Activated CD4-positive, alpha-beta T cell treated with anti-CD3 and anti-CD28 coated beads for 36 hours (primary cell): ENCODE results near the gene ACAA2. TPM values are rescaled to one million over a fixed set of nuclear protein-coding genes. Genes with fewer than 3 reads are reported as not detected.
"Not testable (repeated sequence)": the region's sequence is repeated elsewhere in the genome, so short reads cannot be mapped to it uniquely, and the experiment has no call there.

Source experiments
- ATAC-seq: fragments of 200-7000 bp; cut with Tn5 transposase; one replicate; pipeline ENCODE4 v1.10.0; 2021; ENCODE audit warnings: mild to moderate bottlenecking, moderate library complexity
- CTCF ChIA-PET: fragments of 350-600 bp; sonication (Branson Sonifier 250); formaldehyde crosslinking; loops from one replicate; lab custom pipeline; 2021; ENCODE audit warnings: antibody characterized with exemption; lab: Charles Lee
- POLR2A ChIA-PET: fragments of 350-600 bp; sonication (Branson Sonifier 250); formaldehyde crosslinking; loops from one replicate; lab custom pipeline; 2021; ENCODE audit warnings: antibody characterized with exemption, inconsistent platforms; lab: Charles Lee
- DNase-seq: peaks from one replicate; pipeline ENCODE4 v3.0.0-alpha.2; 2020
- H3K27ac Mint-ChIP-seq: one replicate; pipeline ENCODE4 v1.8.0; 2021; ENCODE audit warnings: mixed read lengths
- H3K27me3 Mint-ChIP-seq: one replicate; pipeline ENCODE4 v1.8.0; 2021; ENCODE audit warnings: mixed read lengths
- H3K36me3 Mint-ChIP-seq: one replicate; pipeline ENCODE4 v1.8.0; 2021; ENCODE audit warnings: low read depth, mixed read lengths
- H3K4me1 Mint-ChIP-seq: one replicate; pipeline ENCODE4 v1.8.0; 2021; ENCODE audit warnings: mixed read lengths
- H3K4me3 Mint-ChIP-seq: one replicate; pipeline ENCODE4 v1.8.0; 2021; ENCODE audit warnings: mild to moderate bottlenecking, moderate library complexity, mixed read lengths
- H3K9me3 Mint-ChIP-seq: one replicate; pipeline ENCODE4 v1.8.0; 2021; ENCODE audit warnings: low read depth, mixed read lengths
- intact Hi-C, 2 experiments: fragments of 100-400 bp; cut with DNase I in 1 of 2; cut with micrococcal nuclease in 1 of 2; formaldehyde crosslinking; loops; one replicate each; pipeline versions ENCODE4 v1.14.2 to v1.15.1; 2022 to 2024; cut with DNase I, micrococcal nuclease
- total RNA-seq, 2 experiments: library from RNA; stranded (reverse); gene quantifications; one replicate each; pipeline ENCODE4 v1.2.3, GENCODE V29; 2021

The ACAA2 gene
- total RNA-seq, 2 experiments from 2014 or later, result 63.4 to 75.2 TPM

DNA sequence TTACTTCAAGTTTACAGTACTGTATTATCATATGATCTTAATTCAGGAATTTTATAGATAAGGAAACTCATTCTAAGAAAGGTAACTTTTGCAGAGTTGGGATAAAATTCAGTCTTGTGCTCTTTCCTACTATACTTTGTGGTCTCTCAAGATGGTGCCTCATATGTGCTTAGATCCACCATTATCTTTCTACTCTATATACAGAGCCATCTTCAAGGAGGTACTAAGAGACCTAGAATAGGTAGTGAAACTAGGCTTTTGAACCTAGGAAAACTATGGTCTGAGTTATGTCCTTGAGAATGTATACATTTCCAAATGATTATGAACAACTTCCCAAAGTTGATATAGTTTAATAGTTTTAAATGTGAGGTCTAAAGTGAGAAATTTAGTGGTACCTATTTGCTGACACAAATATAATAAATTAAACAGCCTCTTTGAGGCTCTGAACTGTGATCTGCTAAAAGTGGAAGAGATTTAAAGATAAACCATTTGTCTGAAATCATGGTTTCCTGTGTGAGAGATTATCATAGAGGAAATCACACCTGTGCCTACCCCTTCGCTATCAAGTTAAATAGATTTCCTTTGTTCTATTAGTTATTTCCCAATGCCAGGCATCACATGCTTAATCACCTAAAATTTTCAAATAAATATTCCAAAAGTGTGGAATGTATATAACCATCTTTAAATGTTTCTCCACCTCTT is 27.2 kb downstream of the ACAA2 start:
- Mint-ChIP-seq H3K4me3 (no peak overlapping the region), H3K4me1 (peaks cover 46% of the 10 kb centered on the region), H3K9me3 (no peaks in the 10 kb centered on the region), H3K27ac (no peak overlapping the region), H3K27me3 (no peaks in the 10 kb centered on the region), H3K36me3 (peaks cover 42% of the 10 kb centered on the region)
- CTCF ChIA-PET, result interaction anchor here (2.8 kb wide), 1 partner anchor 74 kb away, joined by 19 read pairs; no protein-coding TSS in a partner anchor
- no peak for ATAC-seq
- intact Hi-C loops, result loop anchor here in 1 of 2 experiments (10.0 kb wide), 1 partner anchor 1111 kb away; no protein-coding TSS in a partner anchor
- POLR2A ChIA-PET, result no interaction called here
- DNase-seq, result no peak

DNA sequence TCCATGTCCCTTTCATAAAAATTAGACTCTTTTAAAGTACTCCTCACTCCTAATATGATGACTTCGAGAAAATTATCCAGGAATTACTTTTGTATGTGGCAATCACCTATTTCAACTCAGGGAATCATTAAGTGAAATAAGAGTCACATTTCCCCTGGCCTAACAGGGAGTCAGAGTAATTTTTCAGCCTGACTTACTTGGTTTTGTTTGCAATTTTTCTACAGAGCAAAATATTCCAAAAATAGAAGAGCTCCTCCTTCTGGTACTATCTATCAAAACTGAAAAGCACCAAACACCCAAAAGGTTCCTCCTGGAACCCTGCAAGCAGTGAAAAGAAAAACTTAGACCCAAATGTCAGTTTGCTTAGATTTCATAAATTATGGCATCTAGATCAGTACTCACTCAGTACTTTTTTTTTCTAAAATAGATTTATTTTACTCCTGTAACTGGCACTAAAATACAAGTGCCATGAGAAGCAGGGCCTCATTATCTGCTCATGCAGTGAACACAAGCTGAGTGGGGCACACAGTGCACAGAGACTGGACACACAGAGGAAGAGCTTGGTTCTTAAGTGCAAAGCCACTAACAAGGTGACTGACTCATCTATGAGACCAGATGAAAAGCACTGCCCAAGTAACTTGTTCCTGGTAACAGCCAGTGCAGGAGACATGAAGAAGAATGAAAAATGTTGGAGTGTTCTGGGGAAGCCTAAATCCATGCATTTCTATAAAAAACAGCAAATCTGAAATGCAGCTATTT is 28.7 kb downstream of the ACAA2 start:
- Mint-ChIP-seq H3K27ac (no peak overlapping the region), H3K36me3 (peaks cover 39% of the 10 kb centered on the region), H3K4me1 (peaks cover 40% of the 10 kb centered on the region), H3K4me3 (no peak overlapping the region), H3K9me3 (no peaks in the 10 kb centered on the region), H3K27me3 (no peaks in the 10 kb centered on the region)
- CTCF ChIA-PET, result interaction anchor here (0.5 to 2.8 kb wide), 5 partner anchors 9 to 215 kb away, joined by 3 to 19 read pairs (median 3); no protein-coding TSS in a partner anchor
- intact Hi-C loops, result loop anchor here in 1 of 2 experiments (10.0 kb wide), 1 partner anchor 1110 kb away; no protein-coding TSS in a partner anchor
- no peak for DNase-seq
- POLR2A ChIA-PET, result no interaction called here
- ATAC-seq, result no peak

DNA sequence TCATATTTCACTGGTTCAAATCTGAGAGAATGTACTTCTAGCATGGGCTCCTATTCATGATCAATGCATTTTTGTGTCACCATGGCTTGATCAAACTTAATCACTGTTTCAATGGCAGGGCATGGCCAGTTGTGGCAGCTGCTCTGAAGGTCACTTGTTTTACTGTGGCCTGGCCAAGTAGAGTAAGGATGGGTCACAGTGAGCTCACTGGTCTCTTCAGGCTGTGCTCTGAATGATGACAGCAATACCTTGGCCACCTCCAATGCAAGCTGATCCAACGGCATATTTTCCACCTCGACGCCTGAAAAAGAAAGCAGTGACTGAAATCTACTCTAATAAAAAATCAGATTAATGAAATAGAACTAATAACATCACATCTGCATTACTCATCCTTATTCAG is 29.7 kb downstream of the ACAA2 start:
- POLR2A ChIA-PET, H3K27me3 Mint-ChIP-seq, H3K27ac Mint-ChIP-seq, DNase-seq, H3K9me3 Mint-ChIP-seq, ATAC-seq, H3K4me3 Mint-ChIP-seq: not testable (repeated sequence)
- peaks cover 30% of the 10 kb centered on the region for H3K4me1 Mint-ChIP-seq
- intact Hi-C loops, result loop anchor here in 1 of 2 experiments (10.0 kb wide), 1 partner anchor 1109 kb away; no protein-coding TSS in a partner anchor
- CTCF ChIA-PET, result interaction anchor here (0.6 to 2.8 kb wide), 4 partner anchors 10 to 214 kb away, joined by 3 to 19 read pairs (median 4); no protein-coding TSS in a partner anchor
- peaks cover 37% of the 10 kb centered on the region for H3K36me3 Mint-ChIP-seq

DNA sequence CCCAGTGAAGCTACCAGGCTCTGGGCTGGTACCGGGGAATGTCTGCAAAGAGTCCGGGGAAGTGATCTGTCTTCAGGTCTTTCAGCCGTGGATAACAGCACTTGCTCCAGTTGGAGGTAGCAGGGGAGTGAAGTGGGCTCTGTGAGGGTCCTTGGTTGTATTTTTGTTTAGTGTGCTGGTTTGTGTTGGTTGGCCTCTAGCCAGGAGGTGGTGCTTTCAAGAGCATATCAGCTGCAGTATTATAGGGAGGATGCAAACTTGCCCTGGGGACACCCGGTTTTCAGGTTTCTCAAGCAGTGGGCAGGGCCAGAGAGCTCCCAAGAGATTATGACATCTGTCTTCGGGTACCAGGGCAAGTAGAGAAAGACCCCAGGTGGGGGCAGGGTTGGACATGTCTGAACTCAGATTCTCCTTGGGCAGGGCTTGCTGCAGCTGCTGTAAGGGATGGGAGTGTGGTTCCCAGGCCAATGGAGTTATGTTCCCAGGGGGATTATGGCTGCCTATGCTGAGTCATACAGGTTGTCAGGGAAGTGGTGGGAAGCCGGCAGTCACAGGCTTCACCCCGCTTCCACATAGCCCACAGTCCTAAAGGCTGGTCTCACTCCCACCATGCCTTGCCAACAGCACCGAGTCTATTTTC is 34.4 kb downstream of the ACAA2 start:
- H3K4me1 Mint-ChIP-seq, result no peaks in the 10 kb centered on the region
- peaks cover 36% of the 10 kb centered on the region for H3K36me3 Mint-ChIP-seq
- ATAC-seq (no peak), DNase-seq (no peak)
- ChIA-PET POLR2A (no interaction called here), CTCF (interaction anchor here (0.7 kb wide), 1 partner anchor 90 kb away, joined by 3 read pairs; no protein-coding TSS in a partner anchor)
- H3K9me3 Mint-ChIP-seq, result peaks cover 11% of the 10 kb centered on the region
- intact Hi-C loops, result no loop called here
- no peak overlapping the region for H3K27ac Mint-ChIP-seq
- no peak overlapping the region for H3K4me3 Mint-ChIP-seq
- H3K27me3 Mint-ChIP-seq, result no peaks in the 10 kb centered on the region

DNA sequence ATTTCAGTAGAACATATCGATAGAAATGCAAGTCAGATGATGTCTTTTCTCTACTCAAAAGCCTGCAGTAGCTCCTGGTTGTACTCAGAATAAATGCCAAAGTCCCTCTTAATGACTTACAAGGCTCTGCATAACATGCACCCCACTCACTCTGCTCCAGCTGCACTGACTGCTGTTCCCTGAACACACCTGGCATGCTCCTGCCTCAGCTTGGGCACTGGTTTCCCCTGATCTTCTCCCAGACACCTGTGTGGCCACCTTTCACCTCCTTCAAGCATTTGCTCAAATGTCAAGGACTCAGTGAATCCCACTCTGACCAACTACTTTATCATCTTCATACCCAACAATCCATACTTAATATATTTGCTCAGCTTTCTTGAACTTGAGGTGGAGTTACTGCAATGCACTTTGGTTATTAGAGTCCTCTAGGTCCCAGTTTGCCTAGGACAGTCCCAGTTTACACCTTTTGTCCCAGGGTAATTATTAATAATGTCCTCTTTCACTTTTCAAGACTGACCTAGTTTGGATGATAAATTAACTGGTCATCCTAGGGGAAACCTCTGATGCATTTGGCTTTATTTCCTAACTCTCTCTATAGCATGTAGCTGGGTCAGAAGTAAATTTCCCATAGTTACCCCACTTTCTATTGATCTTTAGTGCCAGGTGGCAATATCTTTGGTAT is 44.1 kb downstream of the ACAA2 start:
- H3K27ac Mint-ChIP-seq, result no peak overlapping the region
- H3K9me3 Mint-ChIP-seq, result no peaks in the 10 kb centered on the region
- H3K27me3 Mint-ChIP-seq, result no peaks in the 10 kb centered on the region
- peaks cover 7% of the 10 kb centered on the region for H3K4me1 Mint-ChIP-seq
- H3K4me3 Mint-ChIP-seq, result no peak overlapping the region
- DNase-seq (no peak), ATAC-seq (no peak)
- ChIA-PET POLR2A (no interaction called here), CTCF (interaction anchor here (0.6 to 0.8 kb wide), 3 partner anchors 19 to 322 kb away, joined by 3 to 4 read pairs (median 3); no protein-coding TSS in a partner anchor)
- intact Hi-C loops, result loop anchor here in 1 of 2 experiments (5.0 kb wide), 1 partner anchor 212 kb away; no protein-coding TSS in a partner anchor
- no peaks in the 10 kb centered on the region for H3K36me3 Mint-ChIP-seq

DNA sequence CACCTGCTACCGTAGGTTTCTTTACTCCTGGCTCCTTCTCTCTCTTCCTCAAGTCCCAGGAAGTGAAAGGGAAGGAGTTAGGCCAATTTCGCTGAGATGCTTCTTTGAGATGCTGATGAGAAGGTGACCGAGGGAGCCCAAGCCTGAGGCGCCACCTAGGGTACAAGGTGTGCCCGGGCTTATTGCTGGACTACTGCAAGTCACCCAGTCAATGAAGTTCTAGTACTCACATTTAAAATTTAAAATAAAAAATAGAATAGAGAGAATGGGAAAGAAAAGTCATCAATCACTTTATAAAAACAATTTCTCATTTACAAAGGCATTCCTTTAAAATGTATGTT is 45.3 kb downstream of the ACAA2 start:
- Mint-ChIP-seq H3K9me3 (no peaks in the 10 kb centered on the region), H3K4me1 (peaks cover 7% of the 10 kb centered on the region), H3K27ac (no peak overlapping the region), H3K27me3 (no peaks in the 10 kb centered on the region), H3K36me3 (no peaks in the 10 kb centered on the region), H3K4me3 (no peak overlapping the region)
- intact Hi-C loops, result loop anchor here in 1 of 2 experiments (1.0 to 5.0 kb wide), 2 partner anchors 211 to 258 kb away; no protein-coding TSS in a partner anchor
- ATAC-seq (no peak), DNase-seq (peak; percentile 52)
- CTCF ChIA-PET, result interaction anchor here (0.8 to 1.0 kb wide), 2 partner anchors 91 to 122 kb away, joined by 3 to 4 read pairs; no protein-coding TSS in a partner anchor
- POLR2A ChIA-PET, result no interaction called here

DNA sequence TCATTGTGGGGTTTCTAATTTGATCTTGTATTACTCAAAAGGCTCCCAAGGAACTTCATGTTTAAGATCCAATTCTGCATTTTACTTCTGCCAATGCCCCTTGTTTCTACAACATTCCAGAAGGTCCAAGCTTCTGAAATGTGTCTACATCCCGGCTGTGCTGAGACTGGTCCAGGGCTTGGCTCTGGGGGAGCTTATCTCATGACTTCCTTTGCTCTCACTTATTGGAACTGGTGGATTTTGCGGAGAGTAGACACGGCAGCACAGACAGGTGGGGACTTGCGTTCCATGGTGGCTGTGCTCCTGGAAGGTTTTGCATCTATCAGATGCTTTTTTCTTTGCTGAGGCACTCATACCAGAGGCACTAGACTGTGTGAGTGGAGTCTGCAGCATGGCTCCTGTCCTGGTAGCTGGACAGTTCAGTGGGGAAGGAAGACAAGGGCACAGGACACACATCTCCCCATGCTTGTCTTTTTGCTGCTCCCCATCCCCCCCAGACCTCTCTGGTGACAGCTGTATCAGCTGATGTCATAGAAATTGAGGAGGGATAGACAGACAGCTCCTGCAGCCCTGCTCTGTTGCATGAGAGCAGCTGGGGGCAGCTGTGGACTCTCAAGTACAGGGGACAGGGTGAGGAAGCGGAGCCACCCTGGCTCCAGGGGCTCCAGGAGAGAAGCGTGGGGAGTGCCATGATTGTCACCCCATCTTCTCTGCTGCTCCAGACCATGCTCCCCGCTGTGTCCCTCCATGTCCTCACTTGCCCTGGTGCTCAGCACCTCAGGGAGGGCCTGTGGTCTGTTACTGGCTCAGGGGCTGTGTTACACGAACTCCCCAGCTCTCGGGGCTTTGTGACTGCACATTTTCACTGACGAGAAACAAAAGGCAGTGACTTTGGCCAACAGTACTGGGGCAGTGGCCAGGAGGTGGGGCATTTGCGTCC is 46.0 kb downstream of the ACAA2 start:
- Mint-ChIP-seq H3K27ac (no peak overlapping the region), H3K36me3 (no peaks in the 10 kb centered on the region), H3K27me3 (no peaks in the 10 kb centered on the region), H3K4me1 (peaks cover 7% of the 10 kb centered on the region), H3K4me3 (no peak overlapping the region), H3K9me3 (no peaks in the 10 kb centered on the region)
- intact Hi-C loops, result loop anchor here in 1 of 2 experiments (1.0 to 5.0 kb wide), 2 partner anchors 210 to 257 kb away; no protein-coding TSS in a partner anchor
- ATAC-seq (no peak), DNase-seq (no peak)
- CTCF ChIA-PET, result interaction anchor here (0.7 to 1.0 kb wide), 3 partner anchors 9 to 257 kb away, joined by 3 to 6 read pairs (median 3); no protein-coding TSS in a partner anchor
- POLR2A ChIA-PET, result no interaction called here

DNA sequence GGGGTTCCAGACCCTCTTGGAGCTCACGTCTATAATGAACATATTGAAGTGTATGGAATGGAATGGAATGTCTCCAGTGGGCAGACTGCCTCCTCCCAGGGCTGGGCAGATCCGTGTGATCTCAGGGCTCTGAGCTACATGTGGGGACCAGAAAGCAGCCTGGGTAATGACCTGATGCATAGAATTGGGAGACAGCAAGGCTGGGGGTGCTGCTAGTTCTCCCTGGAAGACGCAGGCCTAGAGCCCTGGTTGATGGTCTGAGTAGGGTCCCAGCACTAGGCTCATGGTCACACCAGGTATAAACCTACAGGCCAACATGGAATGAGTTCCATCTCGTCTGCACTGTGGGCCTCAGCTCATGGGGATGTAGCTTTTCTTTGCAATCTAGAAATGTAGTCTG is 46.7 kb downstream of the ACAA2 start:
- ChIA-PET POLR2A (interaction anchor here (0.6 kb wide), 1 partner anchor 68 kb away, joined by 6 read pairs; no protein-coding TSS in a partner anchor), CTCF (interaction anchor here (0.9 kb wide), 1 partner anchor 51 kb away, joined by 3 read pairs; no protein-coding TSS in a partner anchor)
- Mint-ChIP-seq H3K27me3 (no peaks in the 10 kb centered on the region), H3K4me1 (peaks cover 7% of the 10 kb centered on the region), H3K4me3 (no peak overlapping the region), H3K36me3 (no peaks in the 10 kb centered on the region), H3K9me3 (no peaks in the 10 kb centered on the region), H3K27ac (no peak overlapping the region)
- intact Hi-C loops, result loop anchor here in 1 of 2 experiments (5.0 kb wide), 1 partner anchor 209 kb away; no protein-coding TSS in a partner anchor
- ATAC-seq (no peak), DNase-seq (no peak)

DNA sequence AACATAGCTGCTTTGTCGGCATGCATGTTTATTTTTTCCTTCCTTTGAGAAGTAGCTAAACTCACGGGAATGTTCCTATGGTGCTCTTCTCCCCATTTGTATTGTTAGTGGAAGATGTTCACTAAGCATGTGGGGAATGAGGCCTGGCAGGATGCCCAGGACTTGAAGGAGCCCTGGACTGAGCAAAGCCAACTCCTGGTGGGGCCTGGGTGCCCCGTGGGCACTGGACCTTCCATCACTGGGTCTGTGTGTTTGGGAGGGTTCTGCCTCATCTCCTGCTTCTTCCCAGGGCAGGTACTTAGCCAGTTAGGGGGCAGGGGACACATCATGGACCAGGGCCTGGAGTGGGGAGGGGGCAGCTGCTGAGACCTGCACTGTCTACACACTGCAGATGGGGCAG is 49.3 kb downstream of the ACAA2 start:
- H3K9me3 Mint-ChIP-seq, result no peaks in the 10 kb centered on the region
- DNase-seq, result no peak
- ChIA-PET CTCF (no interaction called here), POLR2A (no interaction called here)
- H3K4me3 Mint-ChIP-seq, result no peak overlapping the region
- no peak for ATAC-seq
- H3K36me3 Mint-ChIP-seq, result no peaks in the 10 kb centered on the region
- peaks cover 7% of the 10 kb centered on the region for H3K4me1 Mint-ChIP-seq
- intact Hi-C loops, result no loop called here
- no peaks in the 10 kb centered on the region for H3K27me3 Mint-ChIP-seq
- no peak overlapping the region for H3K27ac Mint-ChIP-seq

DNA sequence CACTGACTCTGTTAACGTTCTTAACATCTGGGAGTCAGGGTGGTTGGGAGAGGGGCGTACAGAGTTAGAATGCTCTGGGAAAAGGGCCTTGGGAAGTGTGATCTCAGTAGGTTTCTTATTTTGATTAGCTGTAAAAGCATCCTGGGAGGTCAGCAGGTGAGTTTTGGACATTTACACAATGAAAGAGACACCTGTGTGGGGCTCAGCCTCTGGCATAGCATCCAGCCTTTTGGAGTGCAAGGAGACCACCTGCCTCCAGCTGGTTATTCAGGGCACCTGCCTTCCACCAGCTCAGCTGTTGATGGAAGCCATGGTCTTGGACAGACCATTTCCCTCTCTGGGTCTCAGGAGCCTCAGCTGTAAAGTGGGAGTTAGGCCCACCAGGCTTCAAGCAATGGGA is 49.7 kb downstream of the ACAA2 start:
- no peak overlapping the region for H3K27ac Mint-ChIP-seq
- POLR2A ChIA-PET, result no interaction called here
- intact Hi-C loops, result no loop called here
- ATAC-seq (no peak), DNase-seq (no peak)
- CTCF ChIA-PET, result no interaction called here
- H3K9me3 Mint-ChIP-seq, result no peaks in the 10 kb centered on the region
- no peaks in the 10 kb centered on the region for H3K27me3 Mint-ChIP-seq
- no peak overlapping the region for H3K4me3 Mint-ChIP-seq
- peaks cover 7% of the 10 kb centered on the region for H3K4me1 Mint-ChIP-seq
- no peaks in the 10 kb centered on the region for H3K36me3 Mint-ChIP-seq
